Endothelial cell of umbilical vein (primary cell): Measurements from ENCODE around the gene UGT3A2. TPM values are rescaled to one million over a fixed set of nuclear protein-coding genes. Genes with fewer than 3 reads are reported as not detected.

Experiments used
- BruUV-seq: library from RNA; stranded (reverse); fragments of 400-500 nt; replicated peaks from 2 replicates; lab custom pipeline; 2021; lab: Mats Ljungman, UMichigan
- CTCF ChIA-PET: fragments of 300-600, 350-600 bp; sonication (Branson Sonifier 250); formaldehyde crosslinking; loops from one replicate; lab custom pipeline; 2021; ENCODE audit warnings: antibody characterized with exemption, inconsistent platforms; lab: Charles Lee
- POLR2A ChIA-PET: fragments of 300-600, 350-600 bp; sonication (Branson Sonifier 250); formaldehyde crosslinking; loops from one replicate; lab custom pipeline; 2021; ENCODE audit warnings: antibody characterized with exemption, inconsistent platforms; lab: Charles Lee
- DNase-seq: peaks from one replicate; pipeline ENCODE4 v3.0.0-alpha.2; 2011; ENCODE audit warnings: low read depth, low spot score
- FAIRE-seq: peaks from 2 replicates; lab custom pipeline; 2011; peaks lifted over from hg19 to GRCh38; lab: Jason Lieb, UNC
- H2AFZ ChIP-seq: 2 replicates; pipeline ENCODE4 v1.6.0; 2012; ENCODE audit warnings: low read depth, low read length, control low read depth, inconsistent platforms
- H3K27ac ChIP-seq: 2 replicates; pipeline ENCODE4 v1.5.1; 2011; ENCODE audit warnings: low read depth, mild to moderate bottlenecking, control low read depth, low read length, moderate library complexity; ENCODE audit not compliant: insufficient read depth
- H3K27me3 ChIP-seq, 2 experiments: 2 replicates each; pipeline versions ENCODE4 v1.6.0 to v1.6.1; 2011; ENCODE audit warnings: low read length in 2 of 2, mixed read lengths in 1 of 2; ENCODE audit not compliant: control insufficient read depth in 2 of 2, insufficient read depth in 2 of 2
- H3K36me3 ChIP-seq, 2 experiments: 2 replicates in 1 of 2; 3 replicates in 1 of 2; pipeline ENCODE4 v1.5.1; 2011; ENCODE audit warnings: low read length in 2 of 2, mild to moderate bottlenecking in 1 of 2, moderate library complexity in 1 of 2; ENCODE audit not compliant: control insufficient read depth in 2 of 2, insufficient read depth in 2 of 2; ENCODE audit errors: extremely low read depth in 1 of 2
- H3K4me1 ChIP-seq: 3 replicates; pipeline ENCODE4 v1.5.1; 2011; ENCODE audit warnings: mild to moderate bottlenecking, low read length; ENCODE audit not compliant: control insufficient read depth, insufficient read depth; ENCODE audit errors: extremely low read depth
- H3K4me2 ChIP-seq: 2 replicates; pipeline ENCODE4 v1.6.1; 2011; ENCODE audit warnings: low read length, control low read depth, mixed read lengths; ENCODE audit not compliant: insufficient read depth
- H3K4me3 ChIP-seq, 3 experiments: fragments of 200-600 bp in 1 of 3; sonication (generic), shearing (Covaris generic) in 1 of 3; replicated peaks in 1 of 3; 2 replicates each; pipeline ENCODE4 v1.5.1; 2011 to 2016; ENCODE audit warnings: control low read depth in 3 of 3, low read length in 3 of 3, mild to moderate bottlenecking in 2 of 3, inconsistent platforms in 1 of 3, low read depth in 1 of 3, moderate library complexity in 1 of 3; ENCODE audit not compliant: insufficient read depth in 1 of 3
- H3K79me2 ChIP-seq: 2 replicates; pipeline ENCODE4 v1.6.0; 2012; ENCODE audit warnings: low read length, inconsistent platforms; ENCODE audit not compliant: control insufficient read depth, insufficient read depth
- H3K9ac ChIP-seq: replicated peaks from 2 replicates; pipeline ENCODE3; 2011; ENCODE audit warnings: low read length, control low read depth; ENCODE audit not compliant: insufficient read depth; ENCODE audit errors: extremely low read depth
- H3K9me1 ChIP-seq: replicated peaks from 3 replicates; pipeline ENCODE4 v1.6.0; 2011; ENCODE audit warnings: mild to moderate bottlenecking, low read length; ENCODE audit not compliant: control insufficient read depth, insufficient read depth; ENCODE audit errors: extremely low read depth
- H3K9me3 ChIP-seq: replicated peaks from 2 replicates; pipeline ENCODE4 v1.5.1; 2012; ENCODE audit warnings: low read length, inconsistent platforms; ENCODE audit not compliant: control insufficient read depth, insufficient read depth
- H4K20me1 ChIP-seq: replicated peaks from 2 replicates; pipeline ENCODE3; 2011; ENCODE audit warnings: mild to moderate bottlenecking, low read length; ENCODE audit not compliant: control insufficient read depth, insufficient read depth; ENCODE audit errors: extremely low read depth
- CTCF ChIP-seq, 2 donors: IDR thresholded peaks; 1 replicate in 1 of 2; 2 replicates in 1 of 2; pipeline ENCODE4 v1.5.1; 2011; ENCODE audit warnings: low read length in 2 of 2, mild to moderate bottlenecking in 2 of 2, moderate library complexity in 2 of 2, control low read depth in 1 of 2, inconsistent platforms in 1 of 2, low read depth in 1 of 2; ENCODE audit not compliant: insufficient read depth in 1 of 2; ENCODE audit errors: extremely low read depth in 1 of 2
- GATA2 ChIP-seq: IDR thresholded peaks from 2 replicates; pipeline ENCODE4 v1.7.0; 2011; ENCODE audit warnings: low read depth, mild to moderate bottlenecking, moderate library complexity, mixed read lengths, low read length; ENCODE audit not compliant: insufficient read length, insufficient read depth
- JUN ChIP-seq: IDR thresholded peaks from 2 replicates; pipeline ENCODE4 v1.6.1; 2011; ENCODE audit warnings: borderline replicate concordance, low read depth; ENCODE audit not compliant: insufficient read length, insufficient read depth
- dilution Hi-C: fragments of 300-500 bp; cut with MboI; formaldehyde crosslinking; loops from one replicate; pipeline ENCODE4 v1.15.0; 2019; ENCODE audit warnings: low sequenced_read_pairs; ENCODE audit not compliant: extremely low pct_ligation_motif_present
- intact Hi-C: fragments of 100-400 bp; cut with micrococcal nuclease; formaldehyde crosslinking; loops from one replicate; pipeline ENCODE4 v1.10.0; 2022
- polyA plus RNA-seq, 4 experiments: library from polyadenylated mRNA; depleted of rRNA in 3 of 4; stranded (reverse) in 3 of 4; unstranded in 1 of 4; fragments of >200 nt; gene quantifications; 2 replicates each; pipeline versions ENCODE4 v1.2.1 to v1.2.3, GENCODE V29; 2011 to 2012; ENCODE audit warnings: missing spikeins in 1 of 4
- total RNA-seq: library from RNA; stranded (reverse); gene quantifications from 2 replicates; pipeline ENCODE4 v1.2.3, GENCODE V29; 2021

UGT3A2 gene
- total and polyA plus RNA-seq, 2 donors (not counting 3 experiments of a cell fraction or from before 2014, with no cell fraction given): not detected

GRCh38 chr5:36089989-36090388 is 23.3 kb upstream of the UGT3A2 start:
- no peaks in the 10 kb centered on the region for H3K9me1 ChIP-seq
- ChIA-PET POLR2A (no interaction called here), CTCF (interaction anchor here (0.6 to 6.6 kb wide), 14 partner anchors 9 to 600 kb away, joined by 3 to 83 read pairs (median 4); no protein-coding TSS in a partner anchor)
- H3K9me3 ChIP-seq: no peaks in the 10 kb centered on the region
- H3K27ac ChIP-seq: no peak overlapping the region
- FAIRE-seq (peak; percentile 62), DNase-seq (peak; percentile 49)
- no peaks in the 10 kb centered on the region for H4K20me1 ChIP-seq
- dilution Hi-C loops (no loop called here), intact Hi-C loops (loop anchor here (1.0 kb wide), 1 partner anchor 11 kb away; no protein-coding TSS in a partner anchor)
- no peak overlapping the region for H2AFZ ChIP-seq
- H3K4me1 ChIP-seq: no peaks in the 10 kb centered on the region
- no peaks in the 10 kb centered on the region for H3K36me3 ChIP-seq
- no peaks in the 10 kb centered on the region for H3K79me2 ChIP-seq
- H3K4me3 ChIP-seq: no peak overlapping the region
- no peak overlapping the region for H3K9ac ChIP-seq
- no peak overlapping the region for H3K4me2 ChIP-seq
- BruUV-seq: no TSS peak
- TF ChIP-seq JUN (no peak), CTCF (IDR thresholded peaks at IDR 0.05; ENCODE audit: extremely low read depth in 1 of 2, insufficient read depth in 1 of 2, low read depth in 1 of 2, low read length in 2 of 2) (peak; percentile 27 to 58)
- H3K27me3 ChIP-seq: peaks cover 2% of the 10 kb centered on the region in 2 experiments

GRCh38 chr5:36079200-36079781 is 12.6 kb upstream of the UGT3A2 start:
- no TSS peak for BruUV-seq
- dilution Hi-C loops: no loop called here
- ChIA-PET POLR2A (no interaction called here), CTCF (interaction anchor here (0.6 to 4.3 kb wide), 65 partner anchors 11 to 1663 kb away, joined by 3 to 83 read pairs (median 5); partner anchors contain the start of genes LMBRD2, NADK2, RANBP3L and SKP2)
- Histone ChIP-seq H3K79me2 (no peaks in the 10 kb centered on the region), H3K4me2 (no peak overlapping the region), H4K20me1 (no peaks in the 10 kb centered on the region), H3K27me3 (peaks cover 2 to 8% of the 10 kb centered on the region in 2 experiments), H2AFZ (peak overlapping the region; percentile 63), H3K36me3 (no peaks in the 10 kb centered on the region), H3K27ac (no peak overlapping the region), H3K4me3 (no peak overlapping the region), H3K9ac (no peak overlapping the region), H3K9me3 (no peaks in the 10 kb centered on the region), H3K9me1 (no peaks in the 10 kb centered on the region), H3K4me1 (no peaks in the 10 kb centered on the region)
- TF ChIP-seq GATA2 (no peak), CTCF (IDR thresholded peaks at IDR 0.05; ENCODE audit: extremely low read depth in 1 of 2, insufficient read depth in 1 of 2, low read depth in 1 of 2, low read length in 2 of 2) (peak; percentile 48 to 65)
- DNase-seq (peak; percentile 62), FAIRE-seq (peak; percentile 67)
- intact Hi-C loops: loop anchor here (1.0 kb wide), 6 partner anchors 11 to 614 kb away; partner anchors contain the start of genes LMBRD2 and NADK2
